HG02938 (cell line): ENCODE measurements around the gene CLEC4D.
A peak's percentile ranks its signal among the peaks of the same experiment; 100 is the strongest.
"Not testable (repeated sequence)": the region's sequence is repeated elsewhere in the genome, so short reads cannot be mapped to it uniquely, and the experiment has no call there.

Experiments
- ATAC-seq: cut with Tn5 transposase; IDR thresholded peaks from one replicate; pipeline ENCODE4 v1.9.1; 2021; ENCODE audit warnings: mild to moderate bottlenecking, moderate library complexity; ENCODE audit not compliant: unreplicated experiment

CLEC4D gene

GRCh38 chr12:8513256-8513655 is at the start of gene CLEC4D:
TSS of gene CLEC4D (plus strand) at chr12:8513503. CDS start at chr12:8513733, 230 bp downstream.
- ATAC-seq: no peak

- no peak for ATAC-seq
Measured at GRCh38 chr12:8465301-8465996, 47.9 kb upstream of the CLEC4D start.

GRCh38 chr12:8466241-8466640 is 47.1 kb upstream of the CLEC4D start:
- no peak for ATAC-seq

DNA sequence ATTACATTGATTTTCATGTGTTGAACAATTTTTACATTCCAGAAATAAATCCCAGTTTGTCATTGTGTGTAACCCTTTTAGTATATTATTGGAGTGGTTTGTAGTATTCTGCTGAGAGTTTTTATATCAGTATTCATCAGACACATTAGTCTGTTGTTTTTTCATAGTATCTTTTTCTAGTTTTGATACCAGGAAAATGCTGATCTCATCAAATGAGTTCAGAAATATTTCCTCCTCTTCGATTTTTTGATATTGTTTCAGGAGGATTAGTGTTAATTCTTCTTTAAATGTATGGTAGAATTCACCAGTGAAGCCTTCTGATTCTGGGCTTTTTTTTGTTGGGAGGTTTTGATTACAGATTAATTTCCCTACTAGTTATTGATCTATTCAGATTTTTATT is 42.2 kb upstream of the CLEC4D start:
- ATAC-seq: no peak

DNA sequence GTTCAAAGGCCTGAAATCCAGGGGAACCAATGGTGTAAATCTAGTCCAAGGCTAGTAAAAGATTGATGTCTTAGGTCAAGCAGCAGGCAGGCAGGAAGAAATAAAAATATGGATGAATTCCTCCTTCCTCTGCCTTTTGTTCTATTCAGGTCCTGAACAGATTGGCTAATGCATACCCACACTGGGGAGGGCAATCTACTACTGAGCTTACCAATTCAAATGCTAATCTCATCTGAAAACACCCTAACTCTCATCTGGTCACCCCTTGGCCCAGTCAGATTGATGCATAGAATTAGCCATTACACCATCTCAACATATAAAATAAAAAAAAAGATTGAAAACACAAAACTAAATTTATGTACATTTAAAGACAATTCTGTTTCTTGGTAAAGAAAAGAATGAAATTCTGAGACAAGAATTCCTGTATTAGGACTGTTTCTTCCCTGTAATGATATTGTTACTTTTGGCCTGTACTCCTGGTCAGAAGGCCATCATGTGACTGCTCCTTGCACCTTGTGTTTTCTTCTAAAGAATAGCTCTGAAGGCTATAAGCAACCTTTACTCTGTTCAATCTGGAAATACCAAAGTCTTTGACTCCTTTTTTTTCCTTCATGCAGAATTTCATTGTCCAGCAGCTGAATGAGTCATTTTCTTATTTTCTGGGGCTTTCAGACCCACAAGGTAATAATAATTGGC is 37.6 kb upstream of the CLEC4D start:
- no peak for ATAC-seq

DNA sequence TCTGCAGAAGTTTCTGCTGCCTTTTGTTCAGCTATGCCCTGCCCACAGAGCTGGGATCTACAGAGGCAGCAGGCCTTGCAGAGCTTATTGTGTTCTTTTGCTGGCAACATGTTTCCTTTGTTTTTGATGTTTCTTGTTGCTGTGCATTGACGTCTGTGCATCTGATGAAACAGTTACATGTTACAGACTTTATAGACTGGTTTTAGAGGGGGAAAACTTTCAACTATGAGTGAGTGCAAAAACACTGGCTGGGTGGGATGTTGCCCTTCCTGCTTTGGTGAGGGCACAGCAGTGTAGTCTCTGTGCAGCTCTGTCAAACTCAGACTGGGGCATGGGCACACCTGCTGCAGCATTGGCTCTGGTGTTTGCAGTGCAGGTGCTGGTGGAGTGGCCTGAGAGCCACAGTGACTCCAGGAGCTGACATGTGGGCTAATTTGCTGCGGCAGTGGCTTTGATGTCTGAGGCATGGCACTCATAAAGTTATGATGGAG is 30.7 kb upstream of the CLEC4D start:
- no peak for ATAC-seq

DNA sequence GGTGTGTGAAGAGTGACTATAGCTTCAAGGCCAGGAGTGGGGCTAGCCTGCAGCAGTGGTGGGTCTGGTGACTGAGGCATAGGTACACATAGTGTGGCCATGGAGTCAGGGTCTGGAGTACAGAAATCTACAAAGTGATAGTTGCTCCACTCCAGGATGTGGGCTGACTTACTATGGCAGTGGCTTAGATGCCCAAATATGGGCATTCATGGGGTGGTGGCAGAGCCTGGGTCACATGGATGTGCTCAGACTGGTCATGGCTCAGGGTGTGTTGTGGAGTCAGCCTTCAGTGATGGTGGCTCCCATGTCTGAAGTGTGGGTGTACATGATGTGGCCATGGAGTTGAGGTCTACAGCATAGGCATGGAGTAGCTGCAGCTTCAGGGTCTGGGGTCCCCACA is 30.2 kb upstream of the CLEC4D start:
- no peak for ATAC-seq

DNA sequence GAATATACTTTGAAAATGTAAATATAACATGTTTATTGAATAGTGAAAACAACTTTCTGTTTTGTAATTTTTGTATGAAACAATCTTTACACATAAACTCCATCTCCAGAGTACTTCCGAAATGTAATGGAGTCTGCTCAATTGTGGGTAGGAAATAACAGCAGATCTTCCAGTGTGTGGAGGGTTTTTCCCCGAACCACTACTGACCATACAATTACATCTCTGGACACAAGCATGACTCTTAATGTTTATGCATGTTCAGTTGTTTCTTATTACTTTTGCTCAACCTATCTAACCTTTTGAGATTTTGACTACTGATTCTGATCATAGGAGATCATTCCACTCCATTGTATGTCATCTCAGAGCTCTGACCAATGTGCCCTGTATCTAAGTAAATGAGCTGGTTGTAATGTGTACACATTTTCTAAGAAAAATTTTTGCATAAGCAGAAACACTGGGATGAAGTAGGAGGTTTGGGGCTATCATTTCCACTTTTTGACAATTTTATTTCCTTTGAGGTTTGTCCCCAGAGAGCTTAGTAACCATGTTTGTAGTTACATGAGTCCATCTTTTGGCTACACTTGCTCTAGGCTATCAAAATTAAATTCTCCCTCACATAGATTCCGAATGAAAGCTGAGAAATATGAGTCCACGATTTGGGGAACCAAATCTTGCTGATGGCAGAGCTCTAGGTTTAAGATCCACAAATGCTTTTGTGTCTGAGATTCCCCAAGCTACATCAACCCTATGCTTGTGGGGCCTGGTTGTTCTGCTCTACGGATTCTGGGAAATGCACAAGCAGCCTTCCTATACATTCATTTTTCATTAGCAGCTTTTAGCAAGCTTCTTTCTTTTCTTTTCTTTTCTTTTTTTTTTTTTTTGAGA is 21.4 kb upstream of the CLEC4D start:
- ATAC-seq: no peak

GRCh38 chr12:8493084-8493483 is 20.2 kb upstream of the CLEC4D start:
- peak; percentile 99 for ATAC-seq

GRCh38 chr12:8495671-8496070 is 17.6 kb upstream of the CLEC4D start:
- not testable (repeated sequence) for ATAC-seq

DNA sequence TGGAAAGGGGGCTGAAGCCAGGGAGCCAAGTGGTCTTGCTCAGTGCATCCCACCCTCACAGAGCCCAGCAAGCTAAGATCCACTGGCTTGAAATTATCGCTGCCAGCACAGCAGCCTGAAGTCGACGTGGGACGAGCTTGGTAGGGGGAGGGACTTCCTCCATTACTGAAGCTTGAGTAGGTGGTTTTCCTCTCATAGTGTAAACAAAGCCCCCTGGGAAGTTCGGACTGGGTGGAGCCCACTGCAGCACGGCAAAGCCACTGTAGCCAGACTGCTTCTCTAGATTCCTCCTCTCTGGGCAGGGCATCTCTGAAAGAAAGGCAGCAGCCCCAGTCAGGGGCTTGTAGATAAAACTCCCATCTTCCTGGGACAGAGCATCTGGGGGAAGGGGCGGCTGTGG is 17.2 kb upstream of the CLEC4D start:
- not testable (repeated sequence) for ATAC-seq

GRCh38 chr12:8499616-8500015 is 13.7 kb upstream of the CLEC4D start:
- no peak for ATAC-seq

DNA sequence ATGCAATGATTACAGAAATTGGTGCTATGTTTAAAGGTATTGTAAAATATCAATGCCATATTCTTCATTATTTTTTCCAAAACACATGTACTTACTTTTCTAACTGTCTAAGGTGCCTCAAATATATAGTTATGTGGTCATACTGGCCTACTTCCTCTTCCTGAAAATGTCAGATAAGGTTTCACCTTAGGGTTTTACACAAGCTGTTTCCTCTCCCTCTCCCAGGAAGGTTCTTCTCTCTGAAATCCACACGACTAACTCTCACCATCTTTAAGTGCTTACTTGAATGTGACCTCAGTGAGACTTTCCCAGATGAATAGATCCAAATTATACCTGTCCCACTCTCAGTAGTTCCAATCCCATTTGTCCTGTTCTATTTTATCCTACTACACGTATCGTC is 11.6 kb upstream of the CLEC4D start:
- ATAC-seq: no peak

DNA sequence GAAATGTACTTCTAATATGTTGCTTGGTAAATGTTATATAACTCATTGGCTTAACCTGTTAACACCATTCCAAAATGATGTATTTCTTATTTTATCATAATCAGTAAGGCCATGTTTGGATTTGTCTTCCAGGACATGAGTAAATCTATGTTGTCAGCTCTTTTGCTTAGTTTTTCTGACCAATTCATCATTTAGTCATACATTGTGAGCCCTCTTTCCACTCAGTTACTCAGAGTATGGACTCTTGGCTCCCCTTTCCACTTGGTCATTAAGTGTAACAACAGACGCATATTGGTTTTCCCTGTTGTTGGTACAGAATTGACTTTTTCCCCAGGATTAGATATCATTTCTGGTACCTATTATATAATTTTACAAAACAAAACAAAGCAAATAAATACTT is 9.0 kb upstream of the CLEC4D start:
- no peak for ATAC-seq

- no peak for ATAC-seq
Measured at GRCh38 chr12:8507596-8507995, 5.7 kb upstream of the CLEC4D start.

- ATAC-seq: no peak
Measured at GRCh38 chr12:8508223-8508622, 5.1 kb upstream of the CLEC4D start.

GRCh38 chr12:8508910-8509841 is 4.1 kb upstream of the CLEC4D start:
- no peak for ATAC-seq

GRCh38 chr12:8517971-8518370 is 4.7 kb downstream of the CLEC4D start:
- no peak for ATAC-seq

- no peak for ATAC-seq
Measured at GRCh38 chr12:8519171-8519570, 5.9 kb downstream of the CLEC4D start.
